Naive thymus-derived CD8-positive, alpha-beta T cell (primary cell): ENCODE data around the gene SOD2. TPM values are rescaled to one million over a fixed set of nuclear protein-coding genes. Genes with fewer than 3 reads are reported as not detected.
"Not testable (repeated sequence)": the region's sequence is repeated elsewhere in the genome, so short reads cannot be mapped to it uniquely, and the experiment has no call there.

Experiments
- ATAC-seq, 2 donors: fragments of 150-1000 bp; cut with Tn5 transposase in 1 of 2; sonication (Bioruptor Pico), chemical (Tn5 transposase) in 1 of 2; 1 replicate in 1 of 2; 2 replicates in 1 of 2; pipeline ENCODE4 v1.10.0; 2021; ENCODE audit warnings: mild to moderate bottlenecking in 2 of 2, moderate library complexity in 2 of 2
- POLR2A ChIA-PET: fragments of 350-600 bp; sonication (Branson Sonifier 250); formaldehyde crosslinking; loops from one replicate; lab custom pipeline; 2021; ENCODE audit warnings: antibody characterized with exemption; lab: Charles Lee
- DNase-seq, 10 donors: peaks; one replicate each; pipeline versions ENCODE4 v3.0.0 to v3.0.0-alpha.2; 2020 to 2022
- H3K27ac Mint-ChIP-seq, 10 donors: one replicate each; pipeline ENCODE4 v1.8.0; 2020 to 2022; ENCODE audit warnings: mild to moderate bottlenecking in 10 of 10, mixed read lengths in 10 of 10, moderate library complexity in 4 of 10, inconsistent platforms in 1 of 10
- H3K27me3 Mint-ChIP-seq, 5 donors: one replicate each; pipeline ENCODE4 v1.8.0; 2021 to 2022; ENCODE audit warnings: mixed read lengths in 5 of 5
- H3K36me3 Mint-ChIP-seq, 3 donors: one replicate each; pipeline ENCODE4 v1.8.0; 2020 to 2022; ENCODE audit warnings: mixed read lengths in 3 of 3, mild to moderate bottlenecking in 2 of 3, inconsistent platforms in 1 of 3
- H3K4me1 Mint-ChIP-seq, 4 donors: one replicate each; pipeline ENCODE4 v1.8.0; 2021 to 2022; ENCODE audit warnings: mixed read lengths in 4 of 4
- H3K4me3 Mint-ChIP-seq, 10 donors: one replicate each; pipeline ENCODE4 v1.8.0; 2020 to 2022; ENCODE audit warnings: mild to moderate bottlenecking in 10 of 10, mixed read lengths in 10 of 10, moderate library complexity in 6 of 10, inconsistent platforms in 1 of 10
- H3K9me3 Mint-ChIP-seq, 9 donors: one replicate each; pipeline ENCODE4 v1.8.0; 2020 to 2022; ENCODE audit warnings: mixed read lengths in 9 of 9, mild to moderate bottlenecking in 3 of 9, inconsistent platforms in 1 of 9, moderate library complexity in 1 of 9
- polyA plus RNA-seq, 3 donors: library from polyadenylated mRNA; unstranded; fragments of 300-500 nt; fragmentation: Illumina TruSeq; gene quantifications; one replicate each; pipeline ENCODE4 v1.2.3, GENCODE V29; 2021
- total RNA-seq, 8 experiments: library from RNA in 2 of 8; stranded (reverse) in 2 of 8; gene quantifications; one replicate each; pipeline ENCODE4 v1.2.3 and lab custom pipeline; 2021 to 2026

The SOD2 gene
- total and polyA plus RNA-seq, 5 experiments from 2014 or later, result 80.5 to 92.0 (median 86.5) TPM

- Mint-ChIP-seq H3K9me3 (no peaks in the 10 kb centered on the region), H3K36me3 (no peaks in the 10 kb centered on the region), H3K27ac (peak overlapping the region in 2 of 10 donors; percentile 10 to 51), H3K4me1 (peaks cover 5 to 9% (median 6%) of the 10 kb centered on the region in 4 donors), H3K4me3 (no peak overlapping the region), H3K27me3 (no peaks in the 10 kb centered on the region)
- POLR2A ChIA-PET, result interaction anchor here (1.1 to 1.4 kb wide), 2 partner anchors 10 kb away, joined by 3 to 4 read pairs; partner anchors contain the start of gene WTAP
- ATAC-seq (no peak), DNase-seq (no peak)
These were observed 23.4 kb upstream of the SOD2 start for GRCh38 chr6:159716247-159717096.

- H3K4me1 Mint-ChIP-seq, result peaks cover 5 to 6% (median 6%) of the 10 kb centered on the region in 4 donors
- DNase-seq (no peak), ATAC-seq (no peak)
- H3K4me3 Mint-ChIP-seq, result no peak overlapping the region
- no peaks in the 10 kb centered on the region for H3K27me3 Mint-ChIP-seq
- H3K27ac Mint-ChIP-seq, result no peak overlapping the region
- POLR2A ChIA-PET, result interaction anchor here (1.4 kb wide), 1 partner anchor 11 kb away, joined by 4 read pairs; the partner anchor contains the start of gene WTAP
- H3K9me3 Mint-ChIP-seq, result no peaks in the 10 kb centered on the region
- no peaks in the 10 kb centered on the region for H3K36me3 Mint-ChIP-seq
These were observed 22.6 kb upstream of the SOD2 start for GRCh38 chr6:159715605-159716004.

- peak overlapping the region in 1 of 10 donors; percentile 37 for H3K27ac Mint-ChIP-seq
- POLR2A ChIA-PET, result interaction anchor here (1.4 kb wide), 1 partner anchor 12 kb away, joined by 4 read pairs; the partner anchor contains the start of gene WTAP
- no peaks in the 10 kb centered on the region for H3K9me3 Mint-ChIP-seq
- no peak overlapping the region for H3K4me3 Mint-ChIP-seq
- ATAC-seq, result no peak
- no peaks in the 10 kb centered on the region for H3K36me3 Mint-ChIP-seq
- DNase-seq, result no peak
- H3K4me1 Mint-ChIP-seq, result peaks cover under 1 to 6% (median 4%) of the 10 kb centered on the region in 4 donors
- no peaks in the 10 kb centered on the region for H3K27me3 Mint-ChIP-seq
These were observed 22.1 kb upstream of the SOD2 start for GRCh38 chr6:159715166-159715565.

GRCh38 chr6:159714404-159714803 lies 21.4 kb upstream of the SOD2 start:
- DNase-seq (no peak), ATAC-seq (no peak)
- Mint-ChIP-seq H3K36me3 (no peaks in the 10 kb centered on the region), H3K4me1 (peaks cover 0 to 7% (median 4%) of the 10 kb centered on the region in 4 donors), H3K27me3 (no peaks in the 10 kb centered on the region), H3K9me3 (peaks cover 0 to 2% (median 0%) of the 10 kb centered on the region in 9 donors), H3K27ac (no peak overlapping the region), H3K4me3 (no peak overlapping the region)
- POLR2A ChIA-PET, result no interaction called here

GRCh38 chr6:159713984-159714383 lies 20.9 kb upstream of the SOD2 start:
- DNase-seq (no peak), ATAC-seq (no peak)
- peaks cover 0 to 5% (median 0%) of the 10 kb centered on the region in 9 donors for H3K9me3 Mint-ChIP-seq
- H3K27me3 Mint-ChIP-seq, result no peaks in the 10 kb centered on the region
- H3K4me3 Mint-ChIP-seq, result no peak overlapping the region
- POLR2A ChIA-PET, result no interaction called here
- peaks cover 0 to 6% (median 4%) of the 10 kb centered on the region in 4 donors for H3K4me1 Mint-ChIP-seq
- no peaks in the 10 kb centered on the region for H3K36me3 Mint-ChIP-seq
- no peak overlapping the region for H3K27ac Mint-ChIP-seq

- H3K27me3 Mint-ChIP-seq, H3K27ac Mint-ChIP-seq, H3K36me3 Mint-ChIP-seq, DNase-seq, H3K4me1 Mint-ChIP-seq, POLR2A ChIA-PET, ATAC-seq, H3K9me3 Mint-ChIP-seq, H3K4me3 Mint-ChIP-seq: not testable (repeated sequence)
These were observed 19.3 kb upstream of the SOD2 start for GRCh38 chr6:159712389-159712788.

- H3K4me3 Mint-ChIP-seq, ATAC-seq, POLR2A ChIA-PET: not testable (repeated sequence)
These were observed 17.6 kb upstream of the SOD2 start for GRCh38 chr6:159710603-159711002.

GRCh38 chr6:159701413-159701999 lies 8.5 kb upstream of the SOD2 start:
- H3K27me3 Mint-ChIP-seq, result no peaks in the 10 kb centered on the region
- POLR2A ChIA-PET, result interaction anchor here (1.7 kb wide), 1 partner anchor 8 kb away, joined by 7 read pairs; the partner anchor contains the start of gene SOD2
- no peak for ATAC-seq
- no peak overlapping the region for H3K27ac Mint-ChIP-seq
- H3K4me3 Mint-ChIP-seq, result no peak overlapping the region
- peaks cover 5 to 7% (median 6%) of the 10 kb centered on the region in 3 donors for H3K36me3 Mint-ChIP-seq
- peaks cover 0 to 2% (median 0%) of the 10 kb centered on the region in 9 donors for H3K9me3 Mint-ChIP-seq
- peaks cover 0 to 13% (median 1%) of the 10 kb centered on the region in 4 donors for H3K4me1 Mint-ChIP-seq
- no peak for DNase-seq

More at GRCh38 chr6:159710603-159711002, 17.6 kb upstream of the SOD2 start:
- not testable (repeated sequence) for H3K27ac Mint-ChIP-seq, H3K27me3 Mint-ChIP-seq, DNase-seq, H3K9me3 Mint-ChIP-seq, H3K36me3 Mint-ChIP-seq
- H3K4me1 Mint-ChIP-seq, result peaks cover 0 to 12% (median 3%) of the 10 kb centered on the region in 4 donors

GRCh38 chr6:159700970-159701369 lies 7.9 kb upstream of the SOD2 start:
- H3K9me3 Mint-ChIP-seq, result peaks cover 0 to 2% (median 0%) of the 10 kb centered on the region in 9 donors
- no peak overlapping the region for H3K4me3 Mint-ChIP-seq
- no peak for ATAC-seq
- peaks cover 0 to 15% (median 1%) of the 10 kb centered on the region in 4 donors for H3K4me1 Mint-ChIP-seq
- H3K27me3 Mint-ChIP-seq, result no peaks in the 10 kb centered on the region
- H3K36me3 Mint-ChIP-seq, result peaks cover 5 to 7% (median 6%) of the 10 kb centered on the region in 3 donors
- H3K27ac Mint-ChIP-seq, result peak overlapping the region in 1 of 10 donors; percentile 2
- POLR2A ChIA-PET, result interaction anchor here (0.7 to 1.7 kb wide), 2 partner anchors 7 to 10 kb away, joined by 4 to 7 read pairs; partner anchors contain the start of gene SOD2
- no peak for DNase-seq

GRCh38 chr6:159695984-159696383 lies 2.9 kb upstream of the SOD2 start:
- Mint-ChIP-seq H3K36me3 (peaks cover 0 to 10% (median 0%) of the 10 kb centered on the region in 3 donors), H3K27me3 (no peaks in the 10 kb centered on the region), H3K4me3 (peak overlapping the region in 2 of 10 donors; percentile 10 to 15), H3K9me3 (no peaks in the 10 kb centered on the region), H3K4me1 (peaks cover 19 to 39% (median 28%) of the 10 kb centered on the region in 4 donors), H3K27ac (peak overlapping the region in 7 of 10 donors; percentile 25 to 92 (median 58))
- ATAC-seq (no peak), DNase-seq (no peak)
- POLR2A ChIA-PET, result interaction anchor here (11.7 kb wide), 1 partner anchor 30 kb away, joined by 142 read pairs; the partner anchor contains the start of gene WTAP

GRCh38 chr6:159693894-159694545 lies 979 bp upstream of the SOD2 start:
- DNase-seq (peak in 9 of 10 donors; percentile 32 to 69 (median 47)), ATAC-seq (peak; percentile 4 to 29)
- POLR2A ChIA-PET, result interaction anchor here (1.0 to 11.7 kb wide), 7 partner anchors 8 to 274 kb away, joined by 4 to 142 read pairs (median 7); partner anchors contain the start of genes ACAT2, MRPL18, TCP1 and WTAP
- peaks cover 0 to 17% (median 3%) of the 10 kb centered on the region in 3 donors for H3K36me3 Mint-ChIP-seq
- H3K27me3 Mint-ChIP-seq, result no peaks in the 10 kb centered on the region
- H3K9me3 Mint-ChIP-seq, result no peaks in the 10 kb centered on the region
- peak overlapping the region; percentile 35 to 98 (median 96) for H3K27ac Mint-ChIP-seq
- peaks cover 22 to 38% (median 37%) of the 10 kb centered on the region in 4 donors for H3K4me1 Mint-ChIP-seq
- peak overlapping the region; percentile 88 to 97 (median 94) for H3K4me3 Mint-ChIP-seq
